Glutamatergic neuron (in vitro differentiated cells): ENCODE results near the gene HAGH. TPM values are rescaled to one million over a fixed set of nuclear protein-coding genes. Genes with fewer than 3 reads are reported as not detected.

Experiments
- DNase-seq: peaks from one replicate; pipeline ENCODE4 v3.0.0; 2022
- H3K27ac Mint-ChIP-seq: one replicate; pipeline ENCODE4 v1.8.0; 2020; ENCODE audit warnings: mild to moderate bottlenecking, mixed read lengths, inconsistent platforms; ENCODE audit not compliant: unreplicated experiment
- H3K27me3 Mint-ChIP-seq: one replicate; pipeline ENCODE4 v1.8.0; 2020; ENCODE audit warnings: mild to moderate bottlenecking, moderate library complexity, mixed read lengths, inconsistent platforms; ENCODE audit not compliant: unreplicated experiment
- H3K36me3 Mint-ChIP-seq: one replicate; pipeline ENCODE4 v1.8.0; 2020; ENCODE audit warnings: mild to moderate bottlenecking, mixed read lengths, inconsistent platforms; ENCODE audit not compliant: unreplicated experiment
- H3K4me1 Mint-ChIP-seq: one replicate; pipeline ENCODE4 v1.8.0; 2020; ENCODE audit warnings: mild to moderate bottlenecking, low read depth, mixed read lengths, inconsistent platforms; ENCODE audit not compliant: unreplicated experiment
- H3K4me3 Mint-ChIP-seq: one replicate; pipeline ENCODE4 v1.8.0; 2020; ENCODE audit warnings: mild to moderate bottlenecking, mixed read lengths, inconsistent platforms; ENCODE audit not compliant: unreplicated experiment
- H3K9me3 Mint-ChIP-seq: one replicate; pipeline ENCODE4 v1.8.0; 2020; ENCODE audit warnings: mild to moderate bottlenecking, moderate library complexity, mixed read lengths, inconsistent platforms; ENCODE audit not compliant: unreplicated experiment
- total RNA-seq: library from RNA; stranded (reverse); fragmentation: NEBNext Ultra II Directional; extraction: Animal tissue kit (Norgen Biotek cat#: 25700); gene quantifications from one replicate; pipeline ENCODE4 v1.2.1, GENCODE V29; 2021; ENCODE audit not compliant: unreplicated experiment
- TF ChIP-seq, protein P1 (sequence below): fragments of 200-600 bp; sonication (generic); IDR thresholded peaks from one replicate; pipeline ENCODE4 v1.5.0; 2021; ENCODE audit not compliant: partially characterized antibody, unreplicated experiment

Gene HAGH
- total RNA-seq, 1 donor from 2014 or later, result 99.6 TPM

DNA sequence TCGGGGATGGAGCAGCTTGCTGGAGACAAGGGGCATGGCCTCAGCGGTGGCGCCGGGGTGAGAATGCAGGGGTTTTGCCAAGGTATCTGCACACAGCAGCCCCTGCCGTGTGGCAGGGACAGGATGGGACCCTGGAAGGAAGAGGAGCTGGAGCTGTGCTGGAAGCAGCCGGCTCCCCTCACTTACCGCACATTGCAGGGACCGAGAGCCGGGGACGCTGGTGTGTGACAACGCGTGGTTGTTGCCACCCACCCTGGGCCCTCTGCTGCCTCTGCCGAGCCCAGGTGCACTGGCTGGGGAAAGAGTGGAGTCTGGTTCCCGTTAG is 40.8 kb downstream of the HAGH start:
- TF ChIP-seq, protein P1, sequence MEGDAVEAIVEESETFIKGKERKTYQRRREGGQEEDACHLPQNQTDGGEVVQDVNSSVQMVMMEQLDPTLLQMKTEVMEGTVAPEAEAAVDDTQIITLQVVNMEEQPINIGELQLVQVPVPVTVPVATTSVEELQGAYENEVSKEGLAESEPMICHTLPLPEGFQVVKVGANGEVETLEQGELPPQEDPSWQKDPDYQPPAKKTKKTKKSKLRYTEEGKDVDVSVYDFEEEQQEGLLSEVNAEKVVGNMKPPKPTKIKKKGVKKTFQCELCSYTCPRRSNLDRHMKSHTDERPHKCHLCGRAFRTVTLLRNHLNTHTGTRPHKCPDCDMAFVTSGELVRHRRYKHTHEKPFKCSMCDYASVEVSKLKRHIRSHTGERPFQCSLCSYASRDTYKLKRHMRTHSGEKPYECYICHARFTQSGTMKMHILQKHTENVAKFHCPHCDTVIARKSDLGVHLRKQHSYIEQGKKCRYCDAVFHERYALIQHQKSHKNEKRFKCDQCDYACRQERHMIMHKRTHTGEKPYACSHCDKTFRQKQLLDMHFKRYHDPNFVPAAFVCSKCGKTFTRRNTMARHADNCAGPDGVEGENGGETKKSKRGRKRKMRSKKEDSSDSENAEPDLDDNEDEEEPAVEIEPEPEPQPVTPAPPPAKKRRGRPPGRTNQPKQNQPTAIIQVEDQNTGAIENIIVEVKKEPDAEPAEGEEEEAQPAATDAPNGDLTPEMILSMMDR, result no peak
- Mint-ChIP-seq H3K36me3 (no peaks in the 10 kb centered on the region), H3K9me3 (peaks cover 3% of the 10 kb centered on the region), H3K4me1 (peaks cover 2% of the 10 kb centered on the region), H3K4me3 (no peak overlapping the region), H3K27ac (no peak overlapping the region), H3K27me3 (peaks cover 15% of the 10 kb centered on the region)
- no peak for DNase-seq

DNA sequence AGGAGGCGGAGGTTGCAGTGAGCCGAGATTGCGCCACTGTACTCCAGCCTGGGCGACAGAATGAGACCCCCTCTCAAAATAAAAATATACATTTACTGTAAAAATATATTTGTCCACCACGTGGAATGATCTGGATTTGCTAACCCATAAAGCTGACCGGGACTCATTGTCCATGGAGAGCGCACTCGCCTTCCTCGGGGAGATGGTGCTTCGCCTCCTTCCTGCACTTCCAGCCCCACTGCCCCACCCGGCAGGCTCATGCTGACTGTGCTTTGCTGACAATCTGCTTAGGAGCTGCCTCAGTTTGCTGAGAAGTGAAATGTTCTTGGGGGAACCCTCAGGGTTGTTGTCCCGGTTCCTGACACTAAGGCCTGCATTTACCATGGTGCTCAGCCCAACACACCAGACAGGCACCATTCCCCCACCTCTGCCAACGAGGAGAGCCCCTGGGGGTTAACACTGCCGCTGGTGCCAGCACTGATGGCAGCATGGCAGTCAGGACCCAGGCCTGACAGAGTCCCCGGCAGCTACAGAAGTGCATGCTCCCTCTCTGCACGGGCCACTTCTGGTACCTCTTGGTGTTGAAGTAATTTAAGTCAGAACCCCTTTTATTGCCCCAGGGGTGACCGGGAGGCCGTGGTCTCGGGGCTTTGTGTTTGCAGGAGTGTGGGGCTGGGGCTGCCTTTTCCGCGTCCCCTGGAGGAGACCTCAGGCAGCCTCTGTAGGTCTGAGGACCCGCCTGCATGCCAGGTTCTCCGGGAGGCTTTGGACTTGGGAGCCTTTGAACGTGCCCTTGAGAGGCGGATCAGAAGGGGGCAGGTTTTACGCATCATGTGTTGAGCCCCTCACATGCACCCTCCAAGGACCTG is 41.4 kb downstream of the HAGH start:
- no peak for DNase-seq
- TF ChIP-seq, protein P1, result no peak
- Mint-ChIP-seq H3K4me3 (no peak overlapping the region), H3K9me3 (peaks cover 5% of the 10 kb centered on the region), H3K36me3 (no peaks in the 10 kb centered on the region), H3K27ac (no peak overlapping the region), H3K4me1 (peaks cover 2% of the 10 kb centered on the region), H3K27me3 (peaks cover 15% of the 10 kb centered on the region)

DNA sequence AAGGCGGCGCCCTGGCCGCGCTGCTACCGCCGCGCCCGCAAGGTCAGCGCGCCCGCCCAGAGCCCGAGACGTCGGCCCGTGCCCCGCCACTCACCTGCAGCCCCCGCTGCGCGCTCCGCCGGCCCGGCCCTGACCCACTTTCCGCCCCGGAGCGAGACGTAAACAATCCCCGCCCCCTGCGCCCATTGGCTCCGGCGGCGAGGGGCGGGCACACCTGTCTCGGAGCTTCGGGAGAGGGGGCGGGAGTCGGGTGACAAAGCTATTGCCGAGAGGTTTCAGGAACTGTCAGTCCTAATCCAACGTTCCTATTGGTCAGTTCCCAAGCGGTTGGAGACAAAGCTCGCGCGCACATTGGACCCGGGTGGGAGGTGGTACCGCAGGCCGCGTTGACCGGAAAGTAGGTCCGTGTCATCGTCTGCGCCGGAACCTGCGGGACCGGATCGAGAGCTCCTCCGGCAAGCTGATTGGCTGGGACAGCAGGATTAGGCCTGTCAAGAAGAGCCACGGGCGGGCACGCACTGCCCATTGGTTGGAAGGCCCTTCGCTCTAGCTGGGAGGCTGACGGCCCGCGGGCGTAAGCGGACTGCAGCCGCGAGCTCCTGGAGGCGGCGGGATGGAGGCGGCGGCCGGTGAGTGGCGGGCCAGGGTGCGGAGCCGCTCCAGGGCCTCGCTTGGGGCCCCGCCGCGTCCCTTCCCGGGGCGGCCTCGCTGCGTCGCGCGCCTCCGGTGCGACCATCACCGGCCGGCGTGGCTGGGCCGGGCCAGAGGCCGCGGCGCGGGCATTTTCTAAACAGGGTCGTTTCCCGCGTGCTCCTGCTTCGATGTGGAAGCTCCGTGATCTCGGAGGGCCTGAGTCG is 44.0 kb downstream of the HAGH start, which contains the start of the genes NUBP2 and SPSB3:
NUBP2 (plus strand) TSS at position 553 of the 857 bp plus-strand sequence; CDS start at position 614, 61 bp downstream.
SPSB3 (minus strand) TSS at position 164 of the 857 bp plus-strand sequence. CDS start 1,088 bp downstream, outside the sequence.
- peaks cover 20% of the 10 kb centered on the region for H3K27me3 Mint-ChIP-seq
- H3K4me1 Mint-ChIP-seq, result peaks cover 4% of the 10 kb centered on the region
- H3K27ac Mint-ChIP-seq, result peak within 1 kb of the TSS; percentile 87
- TF ChIP-seq, protein P1, result no peak
- DNase-seq, result peak; percentile 98
- H3K36me3 Mint-ChIP-seq, result no peaks in the 10 kb centered on the region
- H3K9me3 Mint-ChIP-seq, result peaks cover 5% of the 10 kb centered on the region
- peak within 1 kb of the TSS; percentile 92 for H3K4me3 Mint-ChIP-seq

DNA sequence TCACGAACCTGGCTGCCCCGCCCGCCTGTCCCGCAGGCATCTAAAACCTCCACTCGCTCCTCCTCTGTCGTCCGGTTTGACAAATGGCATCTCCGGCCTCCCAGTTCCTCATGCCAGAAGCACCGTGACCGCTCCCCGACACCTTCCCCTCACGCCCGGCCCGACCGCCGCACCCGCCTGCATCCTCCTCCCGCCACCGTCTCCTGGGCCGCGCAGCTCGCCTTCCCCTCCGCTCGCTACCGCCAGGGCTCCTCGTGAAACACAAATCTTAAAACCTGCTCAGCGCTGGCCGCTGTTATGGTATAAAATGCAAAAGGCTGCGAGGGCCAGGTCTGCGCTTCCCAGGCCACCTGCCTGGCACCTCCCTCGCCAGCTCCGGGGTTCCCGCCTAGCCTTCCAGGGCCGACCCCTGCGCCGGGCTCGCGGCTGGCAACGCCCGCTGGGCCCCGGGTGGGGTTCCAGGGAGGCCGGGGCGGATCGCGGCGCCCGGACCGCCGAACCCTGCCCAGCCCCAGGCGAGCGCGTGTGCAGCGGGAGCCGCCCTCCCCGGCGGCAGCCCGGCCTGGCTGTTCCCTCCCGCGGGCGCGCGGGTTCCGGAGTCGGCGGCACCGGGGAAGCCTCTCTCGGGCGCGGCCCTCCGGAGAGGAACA is 44.7 kb downstream of the HAGH start:
- DNase-seq, result peak; percentile 61

More for the DNA sequence above, 44.7 kb downstream of the HAGH start:
- peaks cover 20% of the 10 kb centered on the region for H3K27me3 Mint-ChIP-seq
- peaks cover 4% of the 10 kb centered on the region for H3K4me1 Mint-ChIP-seq
- H3K4me3 Mint-ChIP-seq, result peak overlapping the region; percentile 90
- H3K9me3 Mint-ChIP-seq, result peaks cover 5% of the 10 kb centered on the region
- H3K27ac Mint-ChIP-seq, result peak overlapping the region; percentile 87
- TF ChIP-seq, protein P1, result no peak
- H3K36me3 Mint-ChIP-seq, result no peaks in the 10 kb centered on the region
